Loucy (cell line): ENCODE results near the gene GABBR2.

Experiments used
- CTCF ChIP-seq: fragments of 200-600 bp; sonication (generic); conservative IDR thresholded peaks from 2 replicates; pipeline ENCODE4 v1.5.1; 2014; ENCODE audit warnings: mild to moderate bottlenecking, antibody characterized with exemption, low read length
- EZH2phosphoT487 ChIP-seq: fragments of 200-600 bp; IDR thresholded peaks from 2 replicates; pipeline ENCODE4 v1.6.1; 2018; ENCODE audit warnings: antibody characterized with exemption, mild to moderate bottlenecking, moderate library complexity, borderline replicate concordance

- TF ChIP-seq CTCF (no peak), EZH2phosphoT487 (no peak)
Observed at GRCh38 chr9:98517761-98518160, 191.0 kb downstream of the GABBR2 start.
